ENCODE measurements around the gene AGO4.
"Not testable (repeated sequence)": the region's sequence is repeated elsewhere in the genome, so short reads cannot be mapped to it uniquely, and the experiment has no call there.

The AGO4 gene

GRCh38 chr1:35807614-35808449, at the start of gene AGO4:
Gene AGO4, plus strand, starts transcription at chr1:35808016. Its CDS starts 401 bp downstream, at chr1:35808417.
- peak; percentile 56 for DNase-seq

- DNase-seq, result no peak
These were observed 45.7 kb upstream of the AGO4 start for GRCh38 chr1:35762141-35762540.

GRCh38 chr1:35763201-35763600, 44.6 kb upstream of the AGO4 start:
- DNase-seq, result no peak

- no peak for DNase-seq
These were observed 43.5 kb upstream of the AGO4 start for GRCh38 chr1:35764283-35764682.

- no peak for DNase-seq
These were observed 39.2 kb upstream of the AGO4 start for GRCh38 chr1:35768350-35769187.

- peak; percentile 89 for DNase-seq
These were observed 38.5 kb upstream of the AGO4 start for GRCh38 chr1:35769188-35769758.

GRCh38 chr1:35773711-35774110, 34.1 kb upstream of the AGO4 start:
- no peak for DNase-seq

- DNase-seq, result not testable (repeated sequence)
These were observed 31.6 kb upstream of the AGO4 start for GRCh38 chr1:35776172-35776571.

GRCh38 chr1:35777109-35777508, 30.7 kb upstream of the AGO4 start:
- DNase-seq, result no peak

GRCh38 chr1:35783055-35783583, 24.7 kb upstream of the AGO4 start:
- no peak for DNase-seq

GRCh38 chr1:35784364-35784763, 23.5 kb upstream of the AGO4 start:
- not testable (repeated sequence) for DNase-seq

GRCh38 chr1:35788139-35788538, 19.7 kb upstream of the AGO4 start:
- no peak for DNase-seq

GRCh38 chr1:35790670-35791069, 17.1 kb upstream of the AGO4 start:
- DNase-seq, result no peak

GRCh38 chr1:35795295-35795694, 12.5 kb upstream of the AGO4 start:
- no peak for DNase-seq

- no peak for DNase-seq
These were observed 10.4 kb upstream of the AGO4 start for GRCh38 chr1:35797380-35797779.

- DNase-seq, result not testable (repeated sequence)
These were observed 9.8 kb upstream of the AGO4 start for GRCh38 chr1:35798019-35798418.

GRCh38 chr1:35800167-35800887, 7.5 kb upstream of the AGO4 start:
- not testable (repeated sequence) for DNase-seq

GRCh38 chr1:35808450-35809113, 766 bp downstream of the AGO4 start:
- no peak for DNase-seq

- no peak for DNase-seq
These were observed 1.6 kb downstream of the AGO4 start for GRCh38 chr1:35809114-35810095.

GRCh38 chr1:35810096-35810881, 2.5 kb downstream of the AGO4 start:
- DNase-seq, result no peak
